ENCODE data around the gene OSTN. TPM values are rescaled to one million over a fixed set of nuclear protein-coding genes. Genes with fewer than 3 reads are reported as not detected.

The OSTN gene
- total and polyA plus RNA-seq, 2 donors (not counting 3 experiments of a cell fraction or from before 2014, with no cell fraction given), result not detected

GRCh38 chr3:191306428-191306827 lies 107.4 kb downstream of the OSTN start:
- POLR2A ChIA-PET, result no interaction called here

More at GRCh38 chr3:191306428-191306827, 107.4 kb downstream of the OSTN start:
- Histone ChIP-seq H3K9me3 (replicated peaks; ENCODE audit: control insufficient read depth, insufficient read depth, low read length) (no peaks in the 10 kb centered on the region), H3K4me1 (ENCODE audit: control insufficient read depth, extremely low read depth, insufficient read depth, low read length) (no peaks in the 10 kb centered on the region), H3K79me2 (ENCODE audit: control insufficient read depth, insufficient read depth, low read length) (no peaks in the 10 kb centered on the region), H3K27ac (ENCODE audit: insufficient read depth, low read depth, low read length) (no peak overlapping the region), H3K4me3 (replicated peaks in 1 of 3; ENCODE audit: insufficient read depth in 1 of 3, low read depth in 1 of 3, low read length in 3 of 3) (no peak overlapping the region), H3K4me2 (ENCODE audit: insufficient read depth, low read length) (no peak overlapping the region), H3K36me3 (ENCODE audit: control insufficient read depth in 2 of 2, extremely low read depth in 1 of 2, insufficient read depth in 2 of 2, low read length in 2 of 2) (no peaks in the 10 kb centered on the region), H2AFZ (ENCODE audit: low read depth, low read length) (no peak overlapping the region), H3K27me3 (ENCODE audit: control insufficient read depth in 2 of 2, insufficient read depth in 2 of 2, low read length in 2 of 2) (no peaks in the 10 kb centered on the region), H3K9ac (replicated peaks; ENCODE audit: extremely low read depth, insufficient read depth, low read length) (no peak overlapping the region), H4K20me1 (replicated peaks; ENCODE audit: control insufficient read depth, extremely low read depth, insufficient read depth, low read length) (no peaks in the 10 kb centered on the region), H3K9me1 (replicated peaks; ENCODE audit: control insufficient read depth, extremely low read depth, insufficient read depth, low read length) (no peaks in the 10 kb centered on the region)
- FAIRE-seq (no peak), DNase-seq (ENCODE audit: low read depth, low spot score) (no peak)
- dilution Hi-C loops (cut with MboI; ENCODE audit: extremely low pct_ligation_motif_present, low sequenced_read_pairs), result no loop called here
- no peak for TF ChIP-seq GATA2 (IDR thresholded peaks at IDR 0.05; ENCODE audit: insufficient read depth, insufficient read length, low read depth, low read length)
- no peak for TF ChIP-seq FOS (IDR thresholded peaks at IDR 0.05; ENCODE audit: borderline replicate concordance, insufficient read depth, low read length)
- no peak for TF ChIP-seq JUN (IDR thresholded peaks at IDR 0.05; ENCODE audit: borderline replicate concordance, insufficient read depth, insufficient read length, low read depth)
- TF ChIP-seq MYC (IDR thresholded peaks at IDR 0.05; ENCODE audit: low read depth, low read length), result no peak
- TF ChIP-seq MAX (IDR thresholded peaks at IDR 0.05; ENCODE audit: insufficient read depth, insufficient read length), result no peak
- no peak for TF ChIP-seq CTCF (IDR thresholded peaks at IDR 0.05; ENCODE audit: extremely low read depth in 1 of 2, insufficient read depth in 1 of 2, low read depth in 1 of 2, low read length in 2 of 2)
- TF ChIP-seq EZH2 (IDR thresholded peaks at IDR 0.05; ENCODE audit: borderline replicate concordance, low read depth, low read length, severe bottlenecking), result no peak
- no peak for TF ChIP-seq POLR2AphosphoS5 (IDR thresholded peaks at IDR 0.05; ENCODE audit: insufficient read depth, low read depth, low read length)
- CTCF ChIA-PET, result no interaction called here
- intact Hi-C loops (cut with micrococcal nuclease), result no loop called here
- BruUV-seq (replicated peaks), result no TSS peak

Data from endothelial cell of umbilical vein (primary cell).